Neural cell (in vitro differentiated cells): ENCODE results near the gene TMEM59L. TPM values are rescaled to one million over a fixed set of nuclear protein-coding genes. Genes with fewer than 3 reads are reported as not detected.

ENCODE experiments used
- H2AFZ ChIP-seq: fragments of 200-600, 300-800 bp; sonication (generic), shearing (Covaris generic); 2 replicates; pipeline ENCODE4 v1.6.0; 2014; ENCODE audit warnings: low read depth, mild to moderate bottlenecking, antibody characterized with exemption, low read length, moderate library complexity
- H3F3A ChIP-seq: fragments of 200-600 bp; shearing (Covaris generic); 2 replicates; pipeline ENCODE4 v1.6.1; 2016; ENCODE audit warnings: mild to moderate bottlenecking, moderate library complexity, mixed read lengths, antibody characterized with exemption, low read length; ENCODE audit not compliant: insufficient read depth, poor library complexity, severe bottlenecking
- H3K27ac ChIP-seq: fragments of 200-600, 300-800 bp; sonication (generic), shearing (Covaris generic); 2 replicates; pipeline ENCODE4 v1.5.1; 2014; ENCODE audit warnings: mild to moderate bottlenecking, low read length, moderate library complexity
- H3K27me3 ChIP-seq: fragments of 300-800, 200-600 bp; sonication (generic), shearing (Covaris generic); 2 replicates; pipeline ENCODE4 v1.6.0; 2014; ENCODE audit warnings: mild to moderate bottlenecking, low read depth, low read length, moderate library complexity; ENCODE audit not compliant: insufficient read depth
- H3K36me3 ChIP-seq: fragments of 300-800, 200-600 bp; sonication (generic), shearing (Covaris generic); 2 replicates; pipeline ENCODE4 v1.5.1; 2014; ENCODE audit warnings: mild to moderate bottlenecking, antibody characterized with exemption, low read length, moderate library complexity; ENCODE audit not compliant: insufficient read depth
- H3K4me2 ChIP-seq: fragments of 300-800, 200-600 bp; sonication (generic), shearing (Covaris generic); 2 replicates; pipeline ENCODE4 v1.6.0; 2014; ENCODE audit warnings: mild to moderate bottlenecking, low read length
- H3K4me3 ChIP-seq: fragments of 300-800, 200-600 bp; sonication (generic), shearing (Covaris generic); 2 replicates; pipeline ENCODE4 v1.5.1; 2014; ENCODE audit warnings: mild to moderate bottlenecking, low read length, moderate library complexity
- H3K79me2 ChIP-seq: fragments of 200-600 bp; shearing (Covaris generic); replicated peaks from 2 replicates; pipeline ENCODE4 v1.6.0; 2014; ENCODE audit warnings: mild to moderate bottlenecking, low read length, moderate library complexity; ENCODE audit not compliant: insufficient read depth
- H3K9ac ChIP-seq: fragments of 300-800, 200-600 bp; sonication (generic), shearing (Covaris generic); 2 replicates; pipeline ENCODE4 v1.6.1; 2016; ENCODE audit warnings: mild to moderate bottlenecking, low read length, mixed read lengths
- H3K9me2 ChIP-seq: fragments of 200-600 bp; shearing (Covaris generic); 2 replicates; pipeline ENCODE4 v1.6.1; 2016; ENCODE audit warnings: mild to moderate bottlenecking, low read length, mixed read lengths; ENCODE audit not compliant: insufficient read depth
- H3K9me3 ChIP-seq: fragments of 200-600, 300-800 bp; sonication (generic), shearing (Covaris generic); 2 replicates; pipeline ENCODE4 v1.6.1; 2016; ENCODE audit warnings: mild to moderate bottlenecking, mixed run types, low read length, moderate library complexity, mixed read lengths
- H4K20me1 ChIP-seq: fragments of 200-600 bp; shearing (Covaris generic); 2 replicates; pipeline ENCODE4 v1.6.1; 2016; ENCODE audit warnings: mild to moderate bottlenecking, mixed run types; ENCODE audit not compliant: insufficient read depth
- EP300 ChIP-seq: fragments of 450-650 bp; conservative IDR thresholded peaks from 2 replicates; pipeline ENCODE4 v1.6.1; 2014; ENCODE audit warnings: antibody characterized with exemption, mild to moderate bottlenecking, moderate library complexity; ENCODE audit not compliant: poor library complexity, severe bottlenecking
- EZH2 ChIP-seq: fragments of 200-600, 300-800 bp; shearing (Covaris generic), sonication (generic); IDR thresholded peaks from 2 replicates; pipeline ENCODE4 v1.6.1; 2014; ENCODE audit warnings: antibody characterized with exemption, low read length, borderline replicate concordance, mild to moderate bottlenecking; ENCODE audit not compliant: insufficient read depth, poor library complexity, severe bottlenecking
- MXI1 ChIP-seq: fragments of 450-650 bp; conservative IDR thresholded peaks from 2 replicates; pipeline ENCODE4 v1.6.1; 2014; ENCODE audit warnings: antibody characterized with exemption, mild to moderate bottlenecking; ENCODE audit not compliant: poor library complexity, severe bottlenecking
- POLR2AphosphoS5 ChIP-seq: IDR thresholded peaks from 2 replicates; pipeline ENCODE4 v1.6.1; 2012
- RAD21 ChIP-seq: fragments of 450-650 bp; conservative IDR thresholded peaks from 2 replicates; pipeline ENCODE4 v1.6.1; 2014; ENCODE audit warnings: antibody characterized with exemption, mild to moderate bottlenecking, moderate library complexity
- REST ChIP-seq: IDR thresholded peaks from 2 replicates; pipeline ENCODE4 v1.6.1; 2012; ENCODE audit warnings: borderline replicate concordance
- SMC3 ChIP-seq: fragments of 450-650 bp; conservative IDR thresholded peaks from 2 replicates; pipeline ENCODE4 v1.6.1; 2014; ENCODE audit warnings: antibody characterized with exemption, mild to moderate bottlenecking, moderate library complexity; ENCODE audit not compliant: poor library complexity
- TAF1 ChIP-seq: IDR thresholded peaks from 2 replicates; pipeline ENCODE4 v1.6.1; 2012; ENCODE audit warnings: low read depth
- polyA plus RNA-seq: library from polyadenylated mRNA; depleted of rRNA; stranded (reverse); fragments of >200 nt; gene quantifications from 2 replicates; pipeline ENCODE4 v1.2.3, GENCODE V29; 2014
- TF ChIP-seq, protein P1 (sequence below): fragments of 450-650 bp; IDR thresholded peaks from 2 replicates; pipeline ENCODE4 v1.5.1; 2014; ENCODE audit warnings: antibody characterized with exemption, mild to moderate bottlenecking, moderate library complexity; ENCODE audit not compliant: poor library complexity, severe bottlenecking

TMEM59L gene
- polyA plus RNA-seq, 1 donor from 2014 or later = 138 TPM

GRCh38 chr19:18618236-18618635 is 5.6 kb downstream of the TMEM59L start:
- H3K9me3 ChIP-seq = no peaks in the 10 kb centered on the region
- no peaks in the 10 kb centered on the region for H3F3A ChIP-seq
- TF ChIP-seq POLR2AphosphoS5 (no peak), SMC3 (no peak), EZH2 (no peak)
- H3K36me3 ChIP-seq = no peaks in the 10 kb centered on the region
- H3K27ac ChIP-seq = no peak overlapping the region
- no peak overlapping the region for H3K9ac ChIP-seq
- H3K4me2 ChIP-seq = no peak overlapping the region
- peaks cover 2% of the 10 kb centered on the region for H3K27me3 ChIP-seq
- no peaks in the 10 kb centered on the region for H3K79me2 ChIP-seq
- no peak overlapping the region for H2AFZ ChIP-seq
- H4K20me1 ChIP-seq = no peaks in the 10 kb centered on the region
- H3K9me2 ChIP-seq = no peaks in the 10 kb centered on the region
- no peak overlapping the region for H3K4me3 ChIP-seq

- no peak overlapping the region for H3K27ac ChIP-seq
- H3K9me2 ChIP-seq = no peaks in the 10 kb centered on the region
- TF ChIP-seq EP300 = no peak
- TF ChIP-seq, protein P1, sequence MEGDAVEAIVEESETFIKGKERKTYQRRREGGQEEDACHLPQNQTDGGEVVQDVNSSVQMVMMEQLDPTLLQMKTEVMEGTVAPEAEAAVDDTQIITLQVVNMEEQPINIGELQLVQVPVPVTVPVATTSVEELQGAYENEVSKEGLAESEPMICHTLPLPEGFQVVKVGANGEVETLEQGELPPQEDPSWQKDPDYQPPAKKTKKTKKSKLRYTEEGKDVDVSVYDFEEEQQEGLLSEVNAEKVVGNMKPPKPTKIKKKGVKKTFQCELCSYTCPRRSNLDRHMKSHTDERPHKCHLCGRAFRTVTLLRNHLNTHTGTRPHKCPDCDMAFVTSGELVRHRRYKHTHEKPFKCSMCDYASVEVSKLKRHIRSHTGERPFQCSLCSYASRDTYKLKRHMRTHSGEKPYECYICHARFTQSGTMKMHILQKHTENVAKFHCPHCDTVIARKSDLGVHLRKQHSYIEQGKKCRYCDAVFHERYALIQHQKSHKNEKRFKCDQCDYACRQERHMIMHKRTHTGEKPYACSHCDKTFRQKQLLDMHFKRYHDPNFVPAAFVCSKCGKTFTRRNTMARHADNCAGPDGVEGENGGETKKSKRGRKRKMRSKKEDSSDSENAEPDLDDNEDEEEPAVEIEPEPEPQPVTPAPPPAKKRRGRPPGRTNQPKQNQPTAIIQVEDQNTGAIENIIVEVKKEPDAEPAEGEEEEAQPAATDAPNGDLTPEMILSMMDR = no peak
- TF ChIP-seq POLR2AphosphoS5 = no peak
- no peak for TF ChIP-seq REST
- no peak for TF ChIP-seq MXI1
- no peak for TF ChIP-seq RAD21
- no peak for TF ChIP-seq EZH2
- TF ChIP-seq TAF1 = no peak
- no peaks in the 10 kb centered on the region for H3F3A ChIP-seq
- H3K4me3 ChIP-seq = no peak overlapping the region
- H3K9ac ChIP-seq = no peak overlapping the region
- H4K20me1 ChIP-seq = no peaks in the 10 kb centered on the region
- H3K79me2 ChIP-seq = no peaks in the 10 kb centered on the region
- H3K36me3 ChIP-seq = no peaks in the 10 kb centered on the region
- no peaks in the 10 kb centered on the region for H3K27me3 ChIP-seq
- H3K4me2 ChIP-seq = no peak overlapping the region
- no peak overlapping the region for H2AFZ ChIP-seq
- H3K9me3 ChIP-seq = no peaks in the 10 kb centered on the region
Measured at GRCh38 chr19:18620311-18620710, 7.6 kb downstream of the TMEM59L start.

DNA sequence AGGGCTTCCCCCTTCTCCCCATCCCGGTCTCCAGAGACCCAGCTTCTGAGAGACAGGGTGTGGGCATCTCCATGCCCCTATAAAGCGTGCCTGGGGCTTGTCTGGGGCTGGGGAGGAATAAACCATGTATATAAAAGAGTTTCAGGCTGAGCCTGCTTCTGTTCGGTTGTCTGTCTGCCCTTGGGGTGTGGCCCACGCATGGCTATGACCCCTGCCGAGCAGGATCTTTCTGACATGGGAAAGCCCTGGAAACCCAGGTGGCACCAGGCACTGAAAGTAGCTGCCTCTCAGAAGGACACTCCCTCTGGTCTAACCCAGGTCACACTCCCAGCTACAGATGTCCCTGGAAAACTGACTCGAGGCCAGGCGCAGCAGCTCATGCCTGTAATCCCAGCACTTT is 8.2 kb downstream of the TMEM59L start:
- TF ChIP-seq TAF1 (no peak), SMC3 (no peak), EZH2 (no peak), MXI1 (no peak), RAD21 (no peak), EP300 (no peak), REST (no peak), POLR2AphosphoS5 (no peak)
- TF ChIP-seq, protein P1 = no peak
- H3K4me2 ChIP-seq = no peak overlapping the region
- H3F3A ChIP-seq = no peaks in the 10 kb centered on the region
- H3K9ac ChIP-seq = no peak overlapping the region
- H3K36me3 ChIP-seq = no peaks in the 10 kb centered on the region
- no peak overlapping the region for H3K4me3 ChIP-seq
- H3K27ac ChIP-seq = no peak overlapping the region
- no peaks in the 10 kb centered on the region for H3K79me2 ChIP-seq
- H3K9me2 ChIP-seq = no peaks in the 10 kb centered on the region
- no peaks in the 10 kb centered on the region for H3K9me3 ChIP-seq
- no peaks in the 10 kb centered on the region for H4K20me1 ChIP-seq
- H2AFZ ChIP-seq = no peak overlapping the region
- H3K27me3 ChIP-seq = no peaks in the 10 kb centered on the region
